Heart right ventricle (tissue), 16 donors: ENCODE data around the gene NT5C2. TPM values are rescaled to one million over a fixed set of nuclear protein-coding genes. Genes with fewer than 3 reads are reported as not detected.

ENCODE experiments used
- ATAC-seq, 8 donors: fragments of 200-7000 bp; cut with Tn5 transposase; one replicate each; pipeline ENCODE4 v1.9.1; 2020; ENCODE audit warnings: mild to moderate bottlenecking in 8 of 8, moderate library complexity in 8 of 8, moderate number of reproducible peaks in 1 of 8
- DNase-seq, 2 donors: peaks; one replicate each; pipeline ENCODE4 v3.0.0-alpha.2; 2020
- H3K27ac ChIP-seq, 10 donors: fragments of 200-600 bp; sonication (generic) in 2 of 10; one replicate each; pipeline versions ENCODE4 v1.5.0 to v1.8.0; 2020 to 2022; ENCODE audit warnings: mild to moderate bottlenecking in 3 of 10
- H3K27me3 ChIP-seq, 7 donors: fragments of 200-600 bp; one replicate each; pipeline ENCODE4 v1.8.0; 2021 to 2022; ENCODE audit warnings: mild to moderate bottlenecking in 2 of 7
- H3K36me3 ChIP-seq, 9 donors: fragments of 200-600 bp; sonication (generic) in 1 of 9; one replicate each; pipeline versions ENCODE4 v1.5.0 to v1.8.0; 2020 to 2022; ENCODE audit warnings: mild to moderate bottlenecking in 2 of 9
- H3K4me1 ChIP-seq, 9 donors: fragments of 200-600 bp; sonication (generic) in 1 of 9; one replicate each; pipeline versions ENCODE4 v1.5.0 to v1.8.0; 2020 to 2022; ENCODE audit warnings: mild to moderate bottlenecking in 4 of 9
- H3K4me3 ChIP-seq, 10 donors: fragments of 200-600 bp; sonication (generic) in 2 of 10; one replicate each; pipeline versions ENCODE4 v1.5.0 to v1.8.0; 2020 to 2022; ENCODE audit warnings: mild to moderate bottlenecking in 7 of 10, moderate library complexity in 2 of 10
- H3K9me3 ChIP-seq, 11 donors: fragments of 200-600 bp in 10 of 11; sonication (generic) in 2 of 11; one replicate each; pipeline versions ENCODE4 v1.5.0 to v1.8.0; 2013 to 2022; ENCODE audit warnings: mild to moderate bottlenecking in 2 of 11, control low read depth in 1 of 11, moderate library complexity in 1 of 11
- WGBS, 2 donors: extraction: QIAGEN DNeasy Blood & Tissue Kit; methylation state at CpG; one replicate each; pipeline ENCODE4 v1.1.7; 2013; ENCODE audit warnings: inconsistent platforms in 1 of 2; 5-methylcytosine and 5-hydroxymethylcytosine counted together
- intact Hi-C, 10 donors: fragments of 100-400 bp; cut with DNase I; formaldehyde crosslinking; loops; one replicate each; pipeline versions ENCODE4 v1.11.1 to v1.14.2; 2022
- polyA plus RNA-seq, 2 donors: library from polyadenylated mRNA; stranded (reverse); fragments of 200-250 nt; gene quantifications; one replicate each; pipeline ENCODE4 v1.2.3, GENCODE V29; 2013
- total RNA-seq, 10 donors: library from RNA; stranded (reverse); fragmentation: NEBNext Ultra II Directional in 3 of 10; extraction: Animal tissue kit (Norgen Biotek cat#: 25700) in 3 of 10; gene quantifications; one replicate each; pipeline versions ENCODE4 v1.2.1 to v1.2.4, GENCODE V29; 2021 to 2023
- TF ChIP-seq, protein P1 (sequence below), 9 donors: fragments of 200-600 bp; sonication (generic) in 2 of 9; IDR thresholded peaks; one replicate each; pipeline versions ENCODE4 v1.5.0 to v1.8.0; 2021 to 2022; ENCODE audit warnings: antibody characterized with exemption in 9 of 9, mild to moderate bottlenecking in 5 of 9, moderate library complexity in 1 of 9
- donor health status: Arrhythmogenic right ventricular cardiomyopathy.
- donor health status: ischemic (EF 13 %, LVEDD 7.1; RV severe dilation, severe dysfunction).
- donor health status: healthy with polysubstance abuse.
- donor health status: DM: no; HTN: yes; CAD: no.
- donor health status: DM: no; HTN: no; CAD: no.
- donor health status: ischemic (EF 25% LVEDD 6.9; RV normal size, moderate dysfunction).
- donor health status: ischemic (EF 25% LVEDD 5.7; RV mildly dilated, moderate dysfunction).
- donor health status: healthy.
- donor health status: DM: yes; HTN: yes; CAD: no.
- donor health status: Ischemic cardiomyopathy.
- donor health status: ischemic (EF 35%, LVEDD 5.7; RV mildly dilated, moderate dysfunction).
- donor health status: nonischemic (EF 11% LVEDD 7.7; RV severe dilation, severe dysfunction).
- donor health status: DM: yes; HTN: yes; CAD: no.
- donor health status: PGD.
- donor health status: ischemic (EF 29% LVEDD 5.4; RV normal size, mild dysfunction).
- donor health status: nonischemic (EF 23%, LVEDD 6.1; RV moderate dilation, normal function).

Gene NT5C2
- total and polyA plus RNA-seq, 12 donors, result 23.9 to 88.2 (median 53.5) TPM

GRCh38 chr10:103149991-103150622, 43.0 kb downstream of the NT5C2 start:
- TF ChIP-seq, protein P1, sequence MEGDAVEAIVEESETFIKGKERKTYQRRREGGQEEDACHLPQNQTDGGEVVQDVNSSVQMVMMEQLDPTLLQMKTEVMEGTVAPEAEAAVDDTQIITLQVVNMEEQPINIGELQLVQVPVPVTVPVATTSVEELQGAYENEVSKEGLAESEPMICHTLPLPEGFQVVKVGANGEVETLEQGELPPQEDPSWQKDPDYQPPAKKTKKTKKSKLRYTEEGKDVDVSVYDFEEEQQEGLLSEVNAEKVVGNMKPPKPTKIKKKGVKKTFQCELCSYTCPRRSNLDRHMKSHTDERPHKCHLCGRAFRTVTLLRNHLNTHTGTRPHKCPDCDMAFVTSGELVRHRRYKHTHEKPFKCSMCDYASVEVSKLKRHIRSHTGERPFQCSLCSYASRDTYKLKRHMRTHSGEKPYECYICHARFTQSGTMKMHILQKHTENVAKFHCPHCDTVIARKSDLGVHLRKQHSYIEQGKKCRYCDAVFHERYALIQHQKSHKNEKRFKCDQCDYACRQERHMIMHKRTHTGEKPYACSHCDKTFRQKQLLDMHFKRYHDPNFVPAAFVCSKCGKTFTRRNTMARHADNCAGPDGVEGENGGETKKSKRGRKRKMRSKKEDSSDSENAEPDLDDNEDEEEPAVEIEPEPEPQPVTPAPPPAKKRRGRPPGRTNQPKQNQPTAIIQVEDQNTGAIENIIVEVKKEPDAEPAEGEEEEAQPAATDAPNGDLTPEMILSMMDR (IDR thresholded peaks at IDR 0.05), result no peak
- Histone ChIP-seq H3K4me1 (peaks cover 0 to 82% (median 62%) of the 10 kb centered on the region in 9 donors), H3K9me3 (no peaks in the 10 kb centered on the region), H3K36me3 (peaks cover 0 to 33% (median 0%) of the 10 kb centered on the region in 9 donors), H3K27ac (peak overlapping the region in 1 of 10 donors; percentile 21), H3K27me3 (no peaks in the 10 kb centered on the region), H3K4me3 (no peak overlapping the region)
- no peak for DNase-seq
- ATAC-seq, result no peak
- 92 to 96% methylated on average over 2 of the region's 2 CpGs for WGBS, 2 donors
- intact Hi-C loops, result loop anchor here in 5 of 10 donors (5.0 kb wide), 2 partner anchors 38 to 42 kb away; partner anchors contain the start of gene NT5C2 (in 5 of the 5)

DNA sequence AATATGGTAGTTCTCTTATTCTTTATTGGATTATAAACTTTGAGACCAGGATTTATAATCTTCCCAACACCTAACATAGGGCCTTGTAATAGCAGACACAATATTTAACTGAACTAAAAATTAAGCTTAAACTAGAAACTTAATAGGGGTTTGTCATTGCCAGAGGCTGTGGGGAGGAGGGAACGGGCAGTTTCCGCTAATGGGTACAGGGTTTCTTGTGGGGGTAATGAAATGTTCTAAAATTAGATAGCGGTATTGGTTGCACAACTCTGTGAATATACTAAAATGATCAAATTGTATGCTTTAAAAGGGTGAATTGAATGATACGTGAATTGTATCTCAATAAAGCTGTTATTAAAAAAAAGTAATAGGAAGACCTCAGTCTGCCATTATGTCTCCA, 45.4 kb downstream of the NT5C2 start:
- peak overlapping the region in 2 of 10 donors; percentile 61 to 74 for H3K27ac ChIP-seq
- no peaks in the 10 kb centered on the region for H3K9me3 ChIP-seq
- intact Hi-C loops, result loop anchor here in 2 of 10 donors (5.0 kb wide), 2 partner anchors 35 to 45 kb away; partner anchors contain the start of gene NT5C2 (in 1 of the 2)
- H3K36me3 ChIP-seq, result peaks cover 0 to 38% (median 0%) of the 10 kb centered on the region in 9 donors
- DNase-seq (no peak), ATAC-seq (no peak)
- TF ChIP-seq, protein P1 (IDR thresholded peaks at IDR 0.05), result no peak
- H3K4me3 ChIP-seq, result no peak overlapping the region
- H3K27me3 ChIP-seq, result no peaks in the 10 kb centered on the region
- whole genome bisulfite sequencing, 2 donors, result 96 to 97% methylated on average over 4 of the region's 4 CpGs
- peaks cover 0 to 73% (median 44%) of the 10 kb centered on the region in 9 donors for H3K4me1 ChIP-seq

- peaks cover 0 to 63% (median 30%) of the 10 kb centered on the region in 9 donors for H3K4me1 ChIP-seq
- WGBS, 2 donors, result 27 to 37% methylated on average over 3 of the region's 3 CpGs
Measured at GRCh38 chr10:103145860-103146466, 47.1 kb downstream of the NT5C2 start.

DNA sequence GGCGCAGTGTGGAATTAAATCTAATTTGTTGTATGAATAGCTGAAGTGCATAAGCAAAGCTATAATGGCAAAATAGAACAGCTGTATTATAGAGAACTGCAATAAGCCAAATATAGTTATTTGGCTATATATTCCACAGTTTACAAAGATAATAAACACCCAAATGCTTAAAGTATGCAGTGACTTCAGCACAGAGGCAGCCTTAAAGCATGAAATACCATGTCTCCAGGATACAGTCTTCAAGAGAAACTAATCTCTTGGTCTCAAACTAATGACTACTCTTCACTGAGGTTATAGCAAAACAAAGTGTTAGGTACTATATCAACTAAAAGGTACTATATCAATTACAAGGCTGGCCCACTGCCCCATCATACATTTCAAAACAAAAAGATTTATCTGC, 48.0 kb downstream of the NT5C2 start:
- ATAC-seq, result peak in 2 of 8 donors; percentile 37
- Histone ChIP-seq H3K4me3 (peak overlapping the region in 6 of 10 donors; percentile 3 to 39 (median 35)), H3K27me3 (no peaks in the 10 kb centered on the region), H3K9me3 (no peaks in the 10 kb centered on the region), H3K4me1 (peaks cover 0 to 62% (median 30%) of the 10 kb centered on the region in 9 donors), H3K36me3 (peaks cover 0 to 46% (median 7%) of the 10 kb centered on the region in 9 donors), H3K27ac (peak overlapping the region in 8 of 10 donors; percentile 32 to 74 (median 64))
- WGBS, 2 donors, result 77 to 93% methylated on average over 1 of the region's 1 CpG
- TF ChIP-seq, protein P1 (IDR thresholded peaks at IDR 0.05), result no peak
- intact Hi-C loops, result loop anchor here in 2 of 10 donors (5.0 kb wide), 2 partner anchors 33 to 47 kb away; partner anchors contain the start of gene NT5C2 (in 1 of the 2)
- no peak for DNase-seq

More at GRCh38 chr10:103145860-103146466, 47.1 kb downstream of the NT5C2 start:
- Histone ChIP-seq H3K9me3 (no peaks in the 10 kb centered on the region), H3K27me3 (no peaks in the 10 kb centered on the region), H3K36me3 (peaks cover 0 to 43% (median 4%) of the 10 kb centered on the region in 9 donors), H3K4me3 (peak overlapping the region in 6 of 10 donors; percentile 3 to 39 (median 35)), H3K27ac (peak overlapping the region; percentile 28 to 74 (median 62))
- ATAC-seq, result peak; percentile 80 to 91 (median 88)
- intact Hi-C loops, result loop anchor here in 2 of 10 donors (5.0 kb wide), 2 partner anchors 34 to 46 kb away; partner anchors contain the start of gene NT5C2 (in 1 of the 2)
- TF ChIP-seq, protein P1 (IDR thresholded peaks at IDR 0.05), result no peak
- peak; percentile 21 to 91 for DNase-seq
